IMR-90 (cell line): Measurements from ENCODE around the gene TRNT1. TPM values are rescaled to one million over a fixed set of nuclear protein-coding genes. Genes with fewer than 3 reads are reported as not detected.
A peak's percentile ranks its signal among the peaks of the same experiment; 100 is the strongest.

Experiments used
- ATAC-seq: fragments of 200-7000 bp; cut with Tn5 transposase; 2 replicates; pipeline ENCODE4 v1.9.1; 2020; ENCODE audit warnings: low read depth, mild to moderate bottlenecking, moderate library complexity
- BruUV-seq: library from RNA; stranded (reverse); fragments of 400-500 nt; replicated peaks from 2 replicates; lab custom pipeline; 2021; lab: Mats Ljungman, UMichigan
- CTCF ChIA-PET: fragments of 300-600 bp; formaldehyde crosslinking; extraction: SDS; loops from one replicate; lab custom pipeline; 2021; ENCODE audit warnings: antibody characterized with exemption; lab: Yijun Ruan, JAX
- POLR2A ChIA-PET: fragments of 300-600 bp; sonication (Branson Sonifier 250); formaldehyde crosslinking; loops from one replicate; lab custom pipeline; 2022; ENCODE audit warnings: antibody characterized with exemption; ENCODE audit not compliant: unreplicated experiment; lab: Charles Lee
- DNase-seq: peaks from one replicate; pipeline ENCODE4 v3.0.0; 2013
- H2AFZ ChIP-seq: replicated peaks from 2 replicates; pipeline ENCODE3; 2013; ENCODE audit warnings: low read length, mild to moderate bottlenecking; ENCODE audit not compliant: poor library complexity
- H2AK5ac ChIP-seq: 2 replicates; pipeline ENCODE4 v1.6.1; 2013; ENCODE audit warnings: low read depth, low read length, inconsistent platforms
- H2AK9ac ChIP-seq: replicated peaks from 2 replicates; pipeline ENCODE3; 2013; ENCODE audit warnings: mild to moderate bottlenecking, low read depth, low read length, moderate library complexity; ENCODE audit not compliant: poor library complexity
- H2BK120ac ChIP-seq: 2 replicates; pipeline ENCODE4 v1.6.1; 2013; ENCODE audit warnings: low read depth, low read length, inconsistent platforms
- H2BK15ac ChIP-seq: 3 replicates; pipeline ENCODE4 v1.6.1; 2013; ENCODE audit warnings: low read depth, low read length, inconsistent platforms
- H2BK20ac ChIP-seq: 2 replicates; pipeline ENCODE4 v1.6.1; 2013; ENCODE audit warnings: low read depth, mild to moderate bottlenecking, inconsistent platforms, low read length, moderate library complexity
- H2BK5ac ChIP-seq: 2 replicates; pipeline ENCODE4 v1.6.1; 2013; ENCODE audit warnings: mild to moderate bottlenecking, low read depth, low read length, inconsistent platforms; ENCODE audit not compliant: poor library complexity, severe bottlenecking
- H3K14ac ChIP-seq: replicated peaks from 2 replicates; pipeline ENCODE4 v1.6.1; 2013; ENCODE audit warnings: low read depth, low read length, inconsistent platforms
- H3K18ac ChIP-seq: 2 replicates; pipeline ENCODE4 v1.6.1; 2013; ENCODE audit warnings: low read depth, low read length, control low read depth
- H3K23ac ChIP-seq: 2 replicates; pipeline ENCODE4 v1.6.1; 2013; ENCODE audit warnings: low read depth, low read length, inconsistent platforms
- H3K27ac ChIP-seq: 2 replicates; pipeline ENCODE4 v1.5.1; 2013; ENCODE audit warnings: mild to moderate bottlenecking, control low read depth, low read length; ENCODE audit not compliant: insufficient read depth
- H3K27me3 ChIP-seq: 2 replicates; pipeline ENCODE4 v1.6.1; 2013; ENCODE audit warnings: low read length; ENCODE audit not compliant: control insufficient read depth, insufficient read depth
- H3K36me3 ChIP-seq: 2 replicates; pipeline ENCODE4 v1.6.1; 2013; ENCODE audit warnings: low read length, mixed read lengths; ENCODE audit not compliant: control insufficient read depth, insufficient read depth
- H3K4ac ChIP-seq: 2 replicates; pipeline ENCODE4 v1.6.1; 2013; ENCODE audit warnings: low read depth, low read length, inconsistent platforms
- H3K4me1 ChIP-seq: 2 replicates; pipeline ENCODE4 v1.6.1; 2013; ENCODE audit warnings: low read length, mixed read lengths; ENCODE audit not compliant: control insufficient read depth, insufficient read depth
- H3K4me2 ChIP-seq: 2 replicates; pipeline ENCODE4 v1.6.1; 2013; ENCODE audit warnings: low read depth, mild to moderate bottlenecking, control low read depth, low read length, moderate library complexity
- H3K4me3 ChIP-seq: 2 replicates; pipeline ENCODE4 v1.5.1; 2013; ENCODE audit warnings: low read depth, mild to moderate bottlenecking, control low read depth, low read length, moderate library complexity; ENCODE audit not compliant: insufficient read depth
- H3K56ac ChIP-seq: 2 replicates; pipeline ENCODE4 v1.6.1; 2013; ENCODE audit warnings: low read length, inconsistent platforms; ENCODE audit not compliant: insufficient read depth; ENCODE audit errors: extremely low read depth
- H3K79me1 ChIP-seq, 2 experiments: 2 replicates each; pipeline ENCODE4 v1.6.1; 2013; ENCODE audit warnings: low read length in 2 of 2, inconsistent platforms in 1 of 2, low read depth in 1 of 2
- H3K9ac ChIP-seq: 2 replicates; pipeline ENCODE4 v1.6.1; 2013; ENCODE audit warnings: low read depth, low read length, control low read depth
- H3K9me1 ChIP-seq: 2 replicates; pipeline ENCODE4 v1.6.1; 2013; ENCODE audit warnings: low read length, inconsistent platforms; ENCODE audit not compliant: insufficient read depth
- H3K9me3 ChIP-seq: 2 replicates; pipeline ENCODE4 v1.6.1; 2013; ENCODE audit warnings: low read length; ENCODE audit not compliant: control insufficient read depth, insufficient read depth
- H4K20me1 ChIP-seq: 2 replicates; pipeline ENCODE4 v1.6.1; 2013; ENCODE audit warnings: low read length, inconsistent platforms; ENCODE audit not compliant: insufficient read depth
- H4K5ac ChIP-seq: 2 replicates; pipeline ENCODE4 v1.6.1; 2013; ENCODE audit warnings: mild to moderate bottlenecking, low read depth, low read length, control low read depth
- H4K8ac ChIP-seq, 2 experiments: 2 replicates each; pipeline ENCODE4 v1.6.1; 2013; ENCODE audit warnings: low read depth in 2 of 2, low read length in 2 of 2, control low read depth in 1 of 2, inconsistent platforms in 1 of 2
- H4K91ac ChIP-seq: 2 replicates; pipeline ENCODE4 v1.6.1; 2013; ENCODE audit warnings: low read depth, low read length, inconsistent platforms; ENCODE audit not compliant: insufficient read depth
- BHLHE40 ChIP-seq: fragments of 150-350 bp; IDR thresholded peaks from 2 replicates; pipeline ENCODE4 v1.6.1; 2016; ENCODE audit warnings: mild to moderate bottlenecking, low read depth, low read length
- MAFK ChIP-seq: IDR thresholded peaks from 2 replicates; pipeline ENCODE4 v1.6.1; 2012; ENCODE audit warnings: low read depth, low read length, improper control_type of control experiment
- NFE2L2 ChIP-seq: fragments of 150-350 bp; IDR thresholded peaks from 2 replicates; pipeline ENCODE4 v1.6.1; 2016; ENCODE audit warnings: low read depth, mild to moderate bottlenecking, low read length
- WGBS, 2 experiments: methylation state at CpG; one replicate each; pipeline versions ENCODE4 v1.1.5 to v1.1.7; 2013; ENCODE audit warnings: missing lambda C conversion rate in 2 of 2; ENCODE audit not compliant: insufficient read length in 1 of 2; ENCODE audit errors: extremely low coverage in 2 of 2; 5-methylcytosine and 5-hydroxymethylcytosine counted together
- dilution Hi-C: fragments of 300-500 bp; cut with HindIII; formaldehyde crosslinking; loops from one replicate; pipeline ENCODE4 v1.14.3; 2018; ENCODE audit warnings: low sequenced_read_pairs; ENCODE audit not compliant: unreplicated experiment
- in situ Hi-C: fragments of 300-500 bp; cut with MboI; formaldehyde crosslinking; loops from 3 replicates; pipeline ENCODE4 v1.14.3; 2019; ENCODE audit warnings: low sequenced_read_pairs, inconsistent platforms, mixed read lengths
- intact Hi-C: fragments of 100-400 bp; cut with micrococcal nuclease; formaldehyde crosslinking; loops from 2 replicates; pipeline ENCODE4 v1.10.0; 2022
- polyA plus RNA-seq, 3 experiments: library from polyadenylated mRNA; depleted of rRNA; stranded (reverse); fragments of >200 nt; gene quantifications; 2 replicates each; pipeline ENCODE4 v1.2.3, GENCODE V29; 2012; ENCODE audit warnings: low replicate concordance in 1 of 3
- total RNA-seq: library from RNA; depleted of rRNA; stranded (reverse); fragments of >200 nt; gene quantifications from 2 replicates; pipeline ENCODE4 v1.2.3, GENCODE V29; 2012

TRNT1 gene
- total and polyA plus RNA-seq, 2 of the 4 experiments (the other 2 are of a cell fraction) = 11.8 to 12.3 TPM

GRCh38 chr3:3127432-3128010, 781 bp downstream of the TRNT1 start:
- TF ChIP-seq NFE2L2 (no peak), BHLHE40 (no peak), MAFK (no peak)
- Histone ChIP-seq H3K9me3 (no peaks in the 10 kb centered on the region), H3K9me1 (no peaks in the 10 kb centered on the region; the same call in 1 of the 2 replicates), H3K27ac (peak overlapping the region; percentile 99), H3K9ac (peak overlapping the region; percentile 98), H4K91ac (peak overlapping the region; percentile 20), H3K14ac (peak overlapping the region; percentile 35), H2AK9ac (peak overlapping the region; percentile 88), H4K20me1 (no peaks in the 10 kb centered on the region; the same call in 1 of the 2 replicates), H3K27me3 (no peaks in the 10 kb centered on the region), H2BK15ac (no peak overlapping the region), H3K4ac (peak overlapping the region; percentile 81), H3K23ac (peak overlapping the region; percentile 58), H4K5ac (peak overlapping the region; percentile 32; the same call in 1 of the 2 replicates), H2BK20ac (no peak overlapping the region), H3K4me2 (peak overlapping the region; percentile 98), H2BK5ac (peak overlapping the region; percentile 92), H3K4me1 (peaks cover 5% of the 10 kb centered on the region), H2AK5ac (peak overlapping the region; percentile 62), H3K4me3 (peak overlapping the region; percentile 99), H2AFZ (peak overlapping the region; percentile 90), H4K8ac (peak overlapping the region; percentile 77 to 100), H3K36me3 (peaks cover 12% of the 10 kb centered on the region), H3K18ac (peak overlapping the region; percentile 20; the same call in 1 of the 2 replicates), H3K79me1 (peaks cover 10 to 19% of the 10 kb centered on the region in 2 experiments), H3K56ac (peak overlapping the region; percentile 45), H2BK120ac (no peak overlapping the region)
- TSS peak; percentile 32 for BruUV-seq
- ChIA-PET POLR2A (no interaction called here), CTCF (no interaction called here)
- dilution Hi-C loops (no loop called here), in situ Hi-C loops (no loop called here), intact Hi-C loops (no loop called here)
- WGBS, 2 experiments = 0% methylated on average over 2 of the region's 20 CpGs; no CpG with 5 or more reads in 1 of the 2 experiments
- ATAC-seq (no peak), DNase-seq (peak; percentile 11)
